ENCODE measurements around the gene FUT3. TPM values are rescaled to one million over a fixed set of nuclear protein-coding genes. Genes with fewer than 3 reads are reported as not detected.

Gene FUT3
- polyA plus RNA-seq, 1 donor (not counting 4 experiments of a cell fraction or from before 2014, with no cell fraction given) = 2.9 TPM

GRCh38 chr19:5800361-5801270, 50.6 kb downstream of the FUT3 start:
- H2AFZ ChIP-seq (ENCODE audit: control insufficient read depth, low read length) = no peak overlapping the region

GRCh38 chr19:5799247-5800241, 51.7 kb downstream of the FUT3 start:
- H3K4me3 ChIP-seq (ENCODE audit: control insufficient read depth in 2 of 3, extremely low read depth in 1 of 3, insufficient read depth in 2 of 3, low read depth in 1 of 3, low read length in 3 of 3) = no peak overlapping the region
- no peak overlapping the region for H3K27ac ChIP-seq (ENCODE audit: control insufficient read depth, insufficient read depth, low read length)
- FAIRE-seq (no peak), DNase-seq (ENCODE audit: low read depth, low spot score) (no peak)
- no peaks in the 10 kb centered on the region for H3K9me1 ChIP-seq (ENCODE audit: control insufficient read depth, extremely low read depth, insufficient read depth, low read length)
- H3K27me3 ChIP-seq (ENCODE audit: control insufficient read depth, extremely low read depth, insufficient read depth, low read length) = peaks cover 38% of the 10 kb centered on the region
- H3K9ac ChIP-seq (ENCODE audit: control insufficient read depth, extremely low read depth, insufficient read depth, low read length) = no peak overlapping the region
- no peak overlapping the region for H2AFZ ChIP-seq (ENCODE audit: control insufficient read depth, low read length)
- peaks cover 7% of the 10 kb centered on the region for H3K4me1 ChIP-seq (ENCODE audit: control insufficient read depth, extremely low read depth, insufficient read depth, low read length)
- no peaks in the 10 kb centered on the region for H4K20me1 ChIP-seq (ENCODE audit: control insufficient read depth, extremely low read depth, insufficient read depth, low read length)
- no peak overlapping the region for H3K4me2 ChIP-seq (ENCODE audit: control insufficient read depth, extremely low read depth, insufficient read depth, low read depth, low read length)
- no peaks in the 10 kb centered on the region for H3K36me3 ChIP-seq (ENCODE audit: control insufficient read depth in 2 of 2, extremely low read depth in 1 of 2, insufficient read depth in 2 of 2, low read length in 2 of 2)
- H3K79me2 ChIP-seq (ENCODE audit: control insufficient read depth, insufficient read depth, low read length) = no peaks in the 10 kb centered on the region
- TF ChIP-seq EZH2 (IDR thresholded peaks at IDR 0.05; ENCODE audit: low read length) = no peak
- no peak for TF ChIP-seq CTCF (optimal IDR thresholded peaks at IDR 0.05 in 1 of 3, IDR thresholded peaks at IDR 0.05 in 1 of 3, conservative IDR thresholded peaks at IDR 0.05 in 1 of 3; ENCODE audit: extremely low read depth in 1 of 3, insufficient read depth in 2 of 3, low read length in 3 of 3)
- dilution Hi-C loops (cut with MboI; ENCODE audit: extremely low pct_ligation_motif_present, low sequenced_read_pairs) = no loop called here
- H3K9me3 ChIP-seq (ENCODE audit: control insufficient read depth, low read depth, low read length) = no peaks in the 10 kb centered on the region

More at GRCh38 chr19:5800361-5801270, 50.6 kb downstream of the FUT3 start:
- no peaks in the 10 kb centered on the region for H4K20me1 ChIP-seq (ENCODE audit: control insufficient read depth, extremely low read depth, insufficient read depth, low read length)
- peaks cover 44% of the 10 kb centered on the region for H3K27me3 ChIP-seq (ENCODE audit: control insufficient read depth, extremely low read depth, insufficient read depth, low read length)
- no peaks in the 10 kb centered on the region for H3K36me3 ChIP-seq (ENCODE audit: control insufficient read depth in 2 of 2, extremely low read depth in 1 of 2, insufficient read depth in 2 of 2, low read length in 2 of 2)
- H3K79me2 ChIP-seq (ENCODE audit: control insufficient read depth, insufficient read depth, low read length) = no peaks in the 10 kb centered on the region
- no peak overlapping the region for H3K9ac ChIP-seq (ENCODE audit: control insufficient read depth, extremely low read depth, insufficient read depth, low read length)
- no peak overlapping the region for H3K4me2 ChIP-seq (ENCODE audit: control insufficient read depth, extremely low read depth, insufficient read depth, low read depth, low read length)
- no peaks in the 10 kb centered on the region for H3K9me3 ChIP-seq (ENCODE audit: control insufficient read depth, low read depth, low read length)
- TF ChIP-seq EZH2 (IDR thresholded peaks at IDR 0.05; ENCODE audit: low read length) = no peak
- no peak for TF ChIP-seq CTCF (optimal IDR thresholded peaks at IDR 0.05 in 1 of 3, IDR thresholded peaks at IDR 0.05 in 1 of 3, conservative IDR thresholded peaks at IDR 0.05 in 1 of 3; ENCODE audit: extremely low read depth in 1 of 3, insufficient read depth in 2 of 3, low read length in 3 of 3)
- DNase-seq (ENCODE audit: low read depth, low spot score) = no peak
- no peak overlapping the region for H3K4me3 ChIP-seq (ENCODE audit: control insufficient read depth in 2 of 3, extremely low read depth in 1 of 3, insufficient read depth in 2 of 3, low read depth in 1 of 3, low read length in 3 of 3)
- FAIRE-seq = no peak
- no peak overlapping the region for H3K27ac ChIP-seq (ENCODE audit: control insufficient read depth, insufficient read depth, low read length)
- dilution Hi-C loops (cut with MboI; ENCODE audit: extremely low pct_ligation_motif_present, low sequenced_read_pairs) = no loop called here
- H3K4me1 ChIP-seq (ENCODE audit: control insufficient read depth, extremely low read depth, insufficient read depth, low read length) = peaks cover 7% of the 10 kb centered on the region
- no peaks in the 10 kb centered on the region for H3K9me1 ChIP-seq (ENCODE audit: control insufficient read depth, extremely low read depth, insufficient read depth, low read length)

All from keratinocyte (primary cell).